GM19468 (cell line): Measurements from ENCODE around the gene RHOJ.
"Not testable (repeated sequence)": the region's sequence is repeated elsewhere in the genome, so short reads cannot be mapped to it uniquely, and the experiment has no call there.

Source experiments
- ATAC-seq: cut with Tn5 transposase; IDR thresholded peaks from one replicate; pipeline ENCODE4 v1.9.1; 2021; ENCODE audit warnings: mild to moderate bottlenecking, moderate library complexity, moderate number of reproducible peaks; ENCODE audit not compliant: unreplicated experiment; ENCODE audit errors: extremely low read depth

The RHOJ gene

GRCh38 chr14:63290741-63291430 is 86.6 kb downstream of the RHOJ start:
- no peak for ATAC-seq

DNA sequence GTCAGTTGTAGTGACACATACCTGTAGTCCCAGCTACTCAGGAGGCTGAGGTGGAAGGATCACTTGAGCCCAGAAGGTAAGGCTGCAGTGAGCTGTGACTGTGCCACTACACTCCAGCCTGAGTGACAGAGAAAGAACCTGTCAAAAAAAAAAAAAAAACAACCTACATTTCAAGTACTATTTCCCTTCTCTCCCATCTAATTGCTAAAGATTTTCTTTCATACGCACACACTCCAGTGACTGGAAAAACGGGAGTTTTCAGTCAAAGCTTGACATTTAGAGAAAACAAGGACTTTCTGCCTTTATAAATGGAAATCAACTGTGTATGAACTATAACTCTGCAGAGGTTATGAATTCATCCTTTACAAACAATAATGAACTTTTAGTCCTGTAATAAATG is 88.6 kb downstream of the RHOJ start:
- no peak for ATAC-seq

GRCh38 chr14:63295231-63295685 is 91.0 kb downstream of the RHOJ start:
- ATAC-seq = no peak

GRCh38 chr14:63296060-63296563 is 91.9 kb downstream of the RHOJ start:
- ATAC-seq = no peak

DNA sequence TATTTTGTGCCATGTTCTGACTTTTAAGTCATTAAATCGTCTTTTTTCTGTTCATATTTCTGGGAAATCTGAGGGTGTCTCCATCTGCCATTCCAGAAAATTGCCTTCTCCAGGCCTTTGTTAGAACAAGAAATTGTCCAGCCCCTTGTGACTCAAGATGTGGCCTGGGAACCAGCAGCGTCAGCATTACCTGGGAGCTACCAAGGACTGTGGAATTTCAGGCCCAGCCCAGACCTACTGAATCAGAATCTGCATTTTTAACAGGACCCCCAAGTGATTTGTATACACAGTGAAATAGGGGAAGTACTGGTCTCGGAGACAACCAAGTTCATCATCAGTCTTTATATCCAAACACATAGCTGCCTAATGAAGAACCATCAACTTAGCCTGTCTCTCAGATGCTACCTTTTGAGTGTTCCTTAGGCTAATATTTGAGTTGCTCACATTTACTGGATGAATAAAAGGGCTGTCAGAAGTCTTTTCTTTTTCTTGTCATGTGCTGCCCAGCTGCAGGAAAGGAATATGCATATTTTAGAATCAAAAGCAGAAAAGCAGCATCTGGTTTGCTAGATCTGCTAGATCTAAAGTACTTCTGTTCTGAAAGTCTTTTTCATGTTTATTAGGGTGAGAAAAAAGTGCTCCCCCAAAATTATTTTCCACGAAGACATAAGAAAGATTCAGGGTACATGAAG is 93.3 kb downstream of the RHOJ start:
- ATAC-seq = no peak

DNA sequence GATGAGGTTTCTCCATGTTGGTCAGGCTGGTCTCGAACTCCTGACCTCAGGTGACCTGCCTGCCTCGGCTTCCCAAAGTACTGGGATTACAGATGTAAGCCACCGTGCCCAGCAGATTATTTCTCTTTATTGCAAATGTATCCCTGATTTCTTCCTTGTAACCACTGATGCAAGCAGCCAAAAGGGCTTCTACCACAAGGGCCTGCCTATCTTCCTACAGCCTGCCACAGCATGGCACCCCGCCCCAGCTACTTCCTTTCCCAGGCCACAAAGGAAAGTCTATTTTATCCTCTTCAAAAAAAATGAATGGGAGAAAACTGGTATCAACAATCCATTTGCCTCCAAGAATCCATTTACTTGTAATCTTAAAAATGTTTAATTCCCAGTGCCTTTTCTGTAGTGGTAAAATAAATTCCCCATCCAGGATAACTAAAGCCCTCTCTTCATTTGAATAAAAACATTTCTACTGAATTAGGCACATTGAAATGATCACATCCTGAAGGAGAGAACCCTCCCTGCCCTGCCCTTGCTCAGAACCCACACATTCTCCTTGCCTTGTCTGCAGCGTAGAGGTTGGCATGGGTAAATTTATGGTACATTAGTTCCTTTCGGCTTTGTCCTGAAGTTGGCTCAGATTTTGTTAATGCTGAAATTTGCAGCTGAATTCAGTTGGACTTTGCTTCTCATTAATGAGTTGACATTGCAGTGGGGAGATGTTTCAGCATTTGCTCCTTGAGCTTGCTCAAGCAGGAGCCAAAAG is 95.3 kb downstream of the RHOJ start:
- no peak for ATAC-seq

DNA sequence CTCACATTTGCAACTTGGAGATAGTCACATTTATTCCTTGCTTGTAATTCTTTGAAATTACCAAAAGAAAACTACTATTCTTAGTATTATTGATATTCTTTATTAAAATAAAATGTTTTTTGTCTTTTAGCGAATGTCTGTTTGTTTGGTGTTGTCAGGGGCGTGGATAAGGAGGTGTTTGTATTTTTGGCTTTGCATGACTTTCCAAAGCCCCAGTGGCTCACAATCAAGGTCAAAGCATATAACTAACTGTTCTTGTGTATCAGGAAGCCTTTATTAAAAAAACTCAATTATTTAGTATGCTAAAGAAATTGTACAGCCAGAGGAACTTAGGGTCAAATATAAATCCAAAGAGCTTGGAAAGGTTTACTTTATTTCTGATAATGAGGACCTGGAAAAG is 96.6 kb downstream of the RHOJ start:
- ATAC-seq = no peak

GRCh38 chr14:63301891-63302534 is 97.8 kb downstream of the RHOJ start:
- ATAC-seq = no peak

DNA sequence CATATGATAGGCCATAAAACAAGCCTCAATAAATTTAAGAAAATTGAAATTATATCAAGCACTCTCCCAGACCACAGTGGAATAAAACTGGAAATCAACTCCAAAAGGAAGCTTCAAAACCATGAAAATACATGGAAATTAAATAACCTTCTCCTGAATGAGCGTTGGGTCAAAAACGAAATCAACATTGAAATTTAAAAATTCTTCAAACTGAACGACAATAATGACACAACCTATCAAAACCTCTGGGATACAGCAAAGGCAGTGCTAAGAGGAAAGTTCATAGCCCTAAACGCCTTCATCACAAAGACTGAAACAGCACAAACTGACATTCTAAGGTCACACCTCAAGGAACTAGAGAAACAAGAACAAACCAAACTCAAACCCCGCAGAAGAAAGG is 100.2 kb downstream of the RHOJ start:
- ATAC-seq = not testable (repeated sequence)

DNA sequence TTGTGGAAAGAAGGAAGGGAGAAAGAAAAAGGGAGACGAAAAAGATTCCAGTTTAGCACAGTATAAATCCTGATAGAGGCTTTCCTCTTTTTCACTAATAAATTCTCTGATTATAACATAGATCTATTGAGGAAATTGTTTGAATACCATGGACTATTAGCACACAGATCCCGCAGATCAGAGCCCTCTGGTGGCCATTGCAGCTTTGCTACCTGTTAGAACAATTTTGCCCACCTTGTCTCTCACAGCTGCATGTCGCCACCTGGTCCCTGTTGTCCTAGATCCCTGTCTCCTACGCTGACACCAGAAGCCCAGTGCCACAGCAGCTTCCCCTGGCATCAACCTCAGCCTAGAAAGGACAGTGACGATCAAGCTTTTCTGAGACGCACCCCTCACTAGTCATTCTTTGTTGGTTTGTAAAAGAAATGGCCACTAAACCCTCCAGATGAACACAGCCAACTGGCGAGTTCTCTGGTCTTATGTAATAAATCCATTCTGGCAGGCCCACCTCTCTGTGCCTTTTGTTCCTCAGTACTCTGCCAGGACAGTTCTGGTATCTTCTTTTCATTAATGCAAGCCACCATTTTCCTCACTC is 104.6 kb downstream of the RHOJ start:
- ATAC-seq = no peak

- no peak for ATAC-seq
Observed at GRCh38 chr14:63318835-63319234, 114.6 kb downstream of the RHOJ start, which contains the start of gene GPHB5. Gene GPHB5, minus strand, starts transcription at chr14:63318935. Its CDS starts 1,086 bp downstream, at chr14:63317849.

- no peak for ATAC-seq
Observed at GRCh38 chr14:63322472-63322871, 118.2 kb downstream of the RHOJ start.

DNA sequence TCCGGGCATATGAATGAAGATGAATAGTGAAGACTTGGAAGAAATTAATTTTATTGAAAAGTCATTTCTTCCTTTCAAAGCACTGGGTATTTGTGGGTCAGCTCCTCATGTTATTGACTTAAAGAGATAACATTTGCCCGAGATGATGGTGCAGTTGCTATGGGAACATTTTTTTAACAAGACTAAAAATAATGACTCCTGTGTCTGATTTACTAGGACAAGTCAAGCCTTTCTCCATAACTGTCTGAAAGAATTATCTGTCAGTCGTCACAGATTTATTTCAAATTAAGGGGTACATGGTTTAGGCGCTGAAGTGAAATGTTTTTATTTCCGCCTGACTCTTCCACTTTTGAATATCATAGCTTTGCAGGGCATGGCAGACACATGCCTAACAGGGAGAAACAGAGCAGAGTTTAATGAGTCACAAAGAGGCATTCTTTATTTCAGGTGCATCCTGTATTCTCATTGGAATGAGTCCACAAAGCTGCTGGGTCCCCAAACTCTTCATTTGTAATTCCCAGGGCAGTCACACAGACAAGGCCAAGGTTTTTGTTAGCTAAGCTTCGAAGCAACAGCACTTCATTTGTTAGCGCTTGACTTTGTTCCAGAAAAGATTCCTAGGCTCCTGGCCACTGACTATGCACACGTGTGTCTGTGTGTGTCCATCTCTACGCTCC is 118.8 kb downstream of the RHOJ start:
- ATAC-seq = no peak

DNA sequence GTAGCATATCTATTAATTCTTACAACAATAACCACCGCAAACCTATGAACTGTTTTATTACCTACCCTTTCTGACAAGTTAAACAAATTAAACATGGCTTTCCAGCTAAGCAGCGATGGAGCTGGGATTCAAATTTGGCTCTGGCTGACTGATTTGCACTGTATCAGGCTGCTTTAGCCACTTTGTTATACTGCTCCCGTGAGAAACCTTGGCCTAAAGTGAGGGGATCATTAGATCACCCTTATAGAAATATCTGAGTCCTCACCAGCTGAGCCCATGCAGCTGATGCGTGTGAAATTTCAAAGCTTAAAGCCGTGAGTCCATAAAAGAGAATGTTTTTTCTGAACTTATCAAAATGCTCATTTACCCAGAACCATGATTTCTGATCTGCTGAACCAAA is 122.6 kb downstream of the RHOJ start:
- ATAC-seq = no peak

DNA sequence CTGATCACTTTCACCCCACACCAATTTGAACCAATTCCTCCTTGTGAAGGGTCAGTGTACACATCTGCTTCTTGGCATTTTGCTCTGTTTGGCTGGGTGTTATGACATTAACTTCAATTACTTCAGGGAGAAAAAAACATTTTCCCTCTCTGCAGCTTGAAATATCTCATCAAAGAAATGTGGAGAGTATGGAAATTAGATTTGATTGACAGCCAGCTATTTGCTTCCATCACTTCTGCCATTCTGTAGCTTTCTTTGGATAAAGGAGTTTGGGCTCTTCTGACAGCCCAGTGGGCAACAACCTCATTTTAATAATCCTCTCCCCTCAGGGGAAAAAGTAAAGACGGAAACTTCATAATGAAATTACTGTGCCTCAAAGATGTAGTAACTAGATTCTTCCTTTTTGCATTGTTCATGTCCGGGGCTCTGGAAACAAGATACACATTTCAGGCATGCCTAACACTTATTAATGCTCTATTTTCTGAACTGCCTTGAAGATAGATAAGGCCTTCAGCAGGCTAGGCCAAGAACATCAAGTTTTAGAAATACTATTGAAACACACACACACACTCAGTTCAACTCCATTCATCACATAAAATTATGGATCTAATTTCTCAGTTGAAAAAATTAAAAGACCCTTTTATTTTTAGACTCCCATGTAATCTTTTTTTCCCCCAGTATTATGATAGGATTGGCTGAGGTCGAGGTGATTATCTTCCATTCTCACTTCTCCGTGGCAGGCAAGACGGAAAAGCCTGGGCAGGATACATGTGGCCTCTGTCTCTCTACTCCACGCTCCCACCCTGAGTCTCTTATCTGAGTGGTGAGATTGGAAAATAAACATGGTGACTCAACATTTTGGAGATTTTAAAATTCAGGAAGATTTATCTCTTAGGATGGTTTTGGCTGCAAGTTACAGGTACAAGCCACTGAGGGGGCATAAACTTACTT is 124.8 kb downstream of the RHOJ start:
- no peak for ATAC-seq

GRCh38 chr14:63342371-63342770 is 138.1 kb downstream of the RHOJ start:
- ATAC-seq = no peak
